Mucosa of stomach (tissue), 1 donor: ENCODE data around the gene ACAN.

ENCODE experiments used
- H3K27me3 ChIP-seq: one replicate; pipeline ENCODE4 v1.7.0; 2013; ENCODE audit warnings: mild to moderate bottlenecking, low read length; ENCODE audit not compliant: control insufficient read depth, insufficient read depth
- H3K36me3 ChIP-seq: one replicate; pipeline ENCODE4 v1.7.0; 2013; ENCODE audit warnings: low read length; ENCODE audit not compliant: control insufficient read depth, insufficient read depth
- H3K4me1 ChIP-seq: one replicate; pipeline ENCODE4 v1.7.0; 2013; ENCODE audit warnings: mild to moderate bottlenecking, low read length; ENCODE audit not compliant: control insufficient read depth, insufficient read depth
- H3K4me3 ChIP-seq: one replicate; pipeline ENCODE4 v1.7.0; 2013; ENCODE audit warnings: low read length
- H3K9ac ChIP-seq: one replicate; pipeline ENCODE4 v1.7.0; 2013; ENCODE audit warnings: mild to moderate bottlenecking, low read length, moderate library complexity
- H3K9me3 ChIP-seq: one replicate; pipeline ENCODE4 v1.7.0; 2013; ENCODE audit warnings: mild to moderate bottlenecking, low read length, moderate library complexity; ENCODE audit not compliant: control insufficient read depth
- donor health status: Pancreatic carcinoma.

ACAN gene

GRCh38 chr15:88803920-88804247 lies 648 bp downstream of the ACAN start:
- Histone ChIP-seq H3K9me3 (no peaks in the 10 kb centered on the region), H3K4me3 (no peak overlapping the region), H3K4me1 (no peaks in the 10 kb centered on the region), H3K36me3 (no peaks in the 10 kb centered on the region), H3K27me3 (peaks cover 31% of the 10 kb centered on the region), H3K9ac (no peak overlapping the region)

- H3K4me1 ChIP-seq: no peaks in the 10 kb centered on the region
- no peaks in the 10 kb centered on the region for H3K9me3 ChIP-seq
- peaks cover 29% of the 10 kb centered on the region for H3K27me3 ChIP-seq
- H3K36me3 ChIP-seq: no peaks in the 10 kb centered on the region
- H3K9ac ChIP-seq: no peak overlapping the region
- no peak overlapping the region for H3K4me3 ChIP-seq
These were observed 1.0 kb downstream of the ACAN start for GRCh38 chr15:88804257-88804656.

GRCh38 chr15:88805031-88805780 lies 2.0 kb downstream of the ACAN start:
- Histone ChIP-seq H3K36me3 (no peaks in the 10 kb centered on the region), H3K4me1 (no peaks in the 10 kb centered on the region), H3K4me3 (no peak overlapping the region), H3K9ac (no peak overlapping the region), H3K9me3 (no peaks in the 10 kb centered on the region), H3K27me3 (peaks cover 29% of the 10 kb centered on the region)

- H3K4me3 ChIP-seq: no peak overlapping the region
- H3K9ac ChIP-seq: no peak overlapping the region
- H3K27me3 ChIP-seq: peaks cover 12% of the 10 kb centered on the region
- no peaks in the 10 kb centered on the region for H3K36me3 ChIP-seq
- no peaks in the 10 kb centered on the region for H3K4me1 ChIP-seq
- H3K9me3 ChIP-seq: no peaks in the 10 kb centered on the region
These were observed 7.2 kb downstream of the ACAN start for GRCh38 chr15:88810446-88810845.

GRCh38 chr15:88812133-88812532 lies 8.9 kb downstream of the ACAN start:
- no peaks in the 10 kb centered on the region for H3K9me3 ChIP-seq
- no peak overlapping the region for H3K4me3 ChIP-seq
- no peak overlapping the region for H3K9ac ChIP-seq
- H3K27me3 ChIP-seq: peaks cover 9% of the 10 kb centered on the region
- H3K36me3 ChIP-seq: no peaks in the 10 kb centered on the region
- no peaks in the 10 kb centered on the region for H3K4me1 ChIP-seq

- Histone ChIP-seq H3K4me3 (no peak overlapping the region), H3K9ac (no peak overlapping the region), H3K27me3 (peaks cover 9% of the 10 kb centered on the region), H3K36me3 (no peaks in the 10 kb centered on the region), H3K4me1 (no peaks in the 10 kb centered on the region), H3K9me3 (no peaks in the 10 kb centered on the region)
These were observed 10.7 kb downstream of the ACAN start for GRCh38 chr15:88813960-88814359.

- Histone ChIP-seq H3K27me3 (peaks cover 9% of the 10 kb centered on the region), H3K4me1 (no peaks in the 10 kb centered on the region), H3K9me3 (no peaks in the 10 kb centered on the region), H3K9ac (no peak overlapping the region), H3K4me3 (no peak overlapping the region), H3K36me3 (no peaks in the 10 kb centered on the region)
These were observed 11.2 kb downstream of the ACAN start for GRCh38 chr15:88814393-88814792.

- Histone ChIP-seq H3K9ac (no peak overlapping the region), H3K36me3 (no peaks in the 10 kb centered on the region), H3K27me3 (no peaks in the 10 kb centered on the region), H3K9me3 (no peaks in the 10 kb centered on the region), H3K4me1 (no peaks in the 10 kb centered on the region), H3K4me3 (no peak overlapping the region)
These were observed 15.7 kb downstream of the ACAN start for GRCh38 chr15:88818920-88819319.

GRCh38 chr15:88821993-88822392 lies 18.8 kb downstream of the ACAN start:
- H3K9me3 ChIP-seq: no peaks in the 10 kb centered on the region
- H3K27me3 ChIP-seq: no peaks in the 10 kb centered on the region
- H3K36me3 ChIP-seq: no peaks in the 10 kb centered on the region
- no peak overlapping the region for H3K4me3 ChIP-seq
- no peaks in the 10 kb centered on the region for H3K4me1 ChIP-seq
- H3K9ac ChIP-seq: no peak overlapping the region

- no peaks in the 10 kb centered on the region for H3K36me3 ChIP-seq
- H3K4me3 ChIP-seq: no peak overlapping the region
- no peak overlapping the region for H3K9ac ChIP-seq
- peaks cover 3% of the 10 kb centered on the region for H3K27me3 ChIP-seq
- H3K9me3 ChIP-seq: no peaks in the 10 kb centered on the region
- no peaks in the 10 kb centered on the region for H3K4me1 ChIP-seq
These were observed 25.6 kb downstream of the ACAN start for GRCh38 chr15:88828791-88829190.

- Histone ChIP-seq H3K9me3 (no peaks in the 10 kb centered on the region), H3K36me3 (no peaks in the 10 kb centered on the region), H3K27me3 (peaks cover 3% of the 10 kb centered on the region), H3K4me3 (no peak overlapping the region), H3K4me1 (no peaks in the 10 kb centered on the region), H3K9ac (no peak overlapping the region)
These were observed 26.8 kb downstream of the ACAN start for GRCh38 chr15:88830016-88830415.

- no peaks in the 10 kb centered on the region for H3K36me3 ChIP-seq
- no peak overlapping the region for H3K9ac ChIP-seq
- H3K4me1 ChIP-seq: no peaks in the 10 kb centered on the region
- H3K4me3 ChIP-seq: no peak overlapping the region
- H3K27me3 ChIP-seq: no peaks in the 10 kb centered on the region
- no peaks in the 10 kb centered on the region for H3K9me3 ChIP-seq
These were observed 29.8 kb downstream of the ACAN start for GRCh38 chr15:88832820-88833730.
